ACC112 (cell line): ENCODE results near the gene ECE1.

ENCODE experiments used
- H2AFZ ChIP-seq: fragments of 200-600 bp; sonication (generic); one replicate; pipeline ENCODE4 v1.6.0; 2017; ENCODE audit warnings: antibody characterized with exemption, low read length; ENCODE audit not compliant: unreplicated experiment
- H3K27ac ChIP-seq: fragments of 200-600 bp; sonication (generic); 2 replicates; pipeline ENCODE4 v1.5.1; 2014; ENCODE audit warnings: low read depth, mild to moderate bottlenecking, antibody characterized with exemption, low read length, moderate library complexity
- H3K27me3 ChIP-seq: fragments of 200-600 bp; sonication (generic); 2 replicates; pipeline ENCODE4 v1.6.1; 2014; ENCODE audit warnings: mild to moderate bottlenecking, antibody characterized with exemption, low read length, moderate library complexity, mixed read lengths; ENCODE audit not compliant: insufficient read depth
- H3K36me3 ChIP-seq: fragments of 200-600 bp; sonication (generic); 2 replicates; pipeline ENCODE4 v1.6.1; 2016; ENCODE audit warnings: mild to moderate bottlenecking, antibody characterized with exemption, low read length, moderate library complexity, mixed read lengths; ENCODE audit not compliant: insufficient read depth
- H3K4me1 ChIP-seq: fragments of 200-600 bp; sonication (generic); one replicate; pipeline ENCODE4 v1.6.1; 2016; ENCODE audit warnings: low read length, mixed read lengths; ENCODE audit not compliant: insufficient read depth, unreplicated experiment, control insufficient read depth
- H3K4me3 ChIP-seq: fragments of 200-600 bp; sonication (generic); 2 replicates; pipeline ENCODE4 v1.5.1; 2014; ENCODE audit warnings: mild to moderate bottlenecking, low read depth, low read length
- H3K79me2 ChIP-seq: fragments of 200-600 bp; sonication (generic); one replicate; pipeline ENCODE4 v1.6.0; 2016; ENCODE audit warnings: low read length; ENCODE audit not compliant: control insufficient read depth, unreplicated experiment, insufficient read depth

Gene ECE1

DNA sequence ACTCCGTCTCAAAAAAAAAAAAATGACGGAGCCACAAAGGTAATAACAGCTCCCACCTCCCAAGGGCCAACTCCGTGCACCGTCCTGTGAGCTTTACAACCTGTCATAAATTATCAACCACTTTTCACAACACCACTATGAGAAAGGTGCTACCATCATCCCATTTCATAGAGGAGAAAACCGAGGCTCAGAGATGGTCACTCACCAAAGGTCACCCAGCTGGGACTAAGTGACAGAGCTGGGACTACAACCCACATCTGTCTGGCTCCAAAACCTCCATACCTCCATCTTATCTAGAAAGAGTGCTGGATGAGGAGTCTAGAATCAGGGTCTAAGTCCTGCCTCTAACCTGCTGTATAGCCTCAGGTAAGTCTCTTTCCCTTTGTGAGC is 43.6 kb upstream of the ECE1 start:
- Histone ChIP-seq H3K79me2 (peaks cover 59% of the 10 kb centered on the region), H3K27ac (peak overlapping the region; percentile 91), H3K4me3 (peak overlapping the region; percentile 66; the same call in 1 of the 2 replicates)

GRCh38 chr1:21332554-21333311 is 42.5 kb upstream of the ECE1 start:
- Histone ChIP-seq H3K36me3 (0 out of 2 replicates have a peak, but pooled peaks cover 3% of the 10 kb centered on the region), H3K27me3 (no peaks in the 10 kb centered on the region), H2AFZ (no peak overlapping the region), H3K27ac (no peak overlapping the region), H3K79me2 (peaks cover 65% of the 10 kb centered on the region), H3K4me3 (no peak overlapping the region), H3K4me1 (peaks cover 44% of the 10 kb centered on the region)

More for the DNA sequence above, 43.6 kb upstream of the ECE1 start:
- H3K4me1 ChIP-seq, result peaks cover 54% of the 10 kb centered on the region
- H3K27me3 ChIP-seq, result no peaks in the 10 kb centered on the region
- no peak overlapping the region for H2AFZ ChIP-seq
- H3K36me3 ChIP-seq, result no peaks in the 10 kb centered on the region

DNA sequence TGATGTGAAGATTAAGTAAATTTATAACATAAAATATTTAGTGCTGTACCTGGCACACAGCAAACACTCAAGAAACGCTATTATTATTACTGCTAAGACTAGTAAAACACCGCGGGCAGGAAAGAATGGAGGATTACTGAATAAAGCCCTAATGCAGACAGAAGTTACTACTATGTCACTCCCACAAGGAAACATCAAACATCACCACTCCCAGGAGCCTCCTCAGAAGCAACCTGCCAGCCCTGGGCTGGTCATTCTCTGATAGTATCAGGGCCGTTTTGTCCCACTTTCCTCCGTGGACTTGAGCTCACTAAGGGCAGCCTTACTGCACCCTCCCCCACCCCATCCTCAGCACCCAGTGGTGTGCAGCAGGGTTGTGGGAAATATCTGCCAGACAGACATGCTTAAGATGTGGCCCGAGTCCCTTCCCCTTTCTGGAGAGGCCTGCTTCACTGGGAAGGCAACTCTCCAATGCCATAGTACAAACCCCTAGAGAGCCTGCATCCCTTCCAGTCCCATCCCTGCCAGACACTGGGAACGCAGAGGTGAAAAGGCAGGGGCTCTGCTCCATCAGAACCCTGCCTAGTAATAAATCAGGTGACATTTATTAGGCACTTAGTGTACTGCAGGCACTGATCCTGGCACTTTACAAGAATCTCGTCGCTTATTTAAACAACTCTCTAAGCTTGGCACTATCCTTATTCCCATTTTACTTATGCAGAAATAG is 41.7 kb upstream of the ECE1 start:
- peaks cover 68% of the 10 kb centered on the region for H3K79me2 ChIP-seq
- peaks cover 35% of the 10 kb centered on the region for H3K4me1 ChIP-seq
- H2AFZ ChIP-seq, result no peak overlapping the region
- H3K27ac ChIP-seq, result no peak overlapping the region
- H3K27me3 ChIP-seq, result no peaks in the 10 kb centered on the region
- H3K4me3 ChIP-seq, result no peak overlapping the region
- 0 out of 2 replicates have a peak, but pooled peaks cover 3% of the 10 kb centered on the region for H3K36me3 ChIP-seq

- H3K4me1 ChIP-seq, result peaks cover 40% of the 10 kb centered on the region
- no peak overlapping the region for H3K4me3 ChIP-seq
- peaks cover 66% of the 10 kb centered on the region for H3K79me2 ChIP-seq
- H2AFZ ChIP-seq, result no peak overlapping the region
- no peaks in the 10 kb centered on the region for H3K27me3 ChIP-seq
- 0 out of 2 replicates have a peak, but pooled peaks cover 3% of the 10 kb centered on the region for H3K36me3 ChIP-seq
- no peak overlapping the region for H3K27ac ChIP-seq
Observed at GRCh38 chr1:21330544-21330943, 40.3 kb upstream of the ECE1 start.

DNA sequence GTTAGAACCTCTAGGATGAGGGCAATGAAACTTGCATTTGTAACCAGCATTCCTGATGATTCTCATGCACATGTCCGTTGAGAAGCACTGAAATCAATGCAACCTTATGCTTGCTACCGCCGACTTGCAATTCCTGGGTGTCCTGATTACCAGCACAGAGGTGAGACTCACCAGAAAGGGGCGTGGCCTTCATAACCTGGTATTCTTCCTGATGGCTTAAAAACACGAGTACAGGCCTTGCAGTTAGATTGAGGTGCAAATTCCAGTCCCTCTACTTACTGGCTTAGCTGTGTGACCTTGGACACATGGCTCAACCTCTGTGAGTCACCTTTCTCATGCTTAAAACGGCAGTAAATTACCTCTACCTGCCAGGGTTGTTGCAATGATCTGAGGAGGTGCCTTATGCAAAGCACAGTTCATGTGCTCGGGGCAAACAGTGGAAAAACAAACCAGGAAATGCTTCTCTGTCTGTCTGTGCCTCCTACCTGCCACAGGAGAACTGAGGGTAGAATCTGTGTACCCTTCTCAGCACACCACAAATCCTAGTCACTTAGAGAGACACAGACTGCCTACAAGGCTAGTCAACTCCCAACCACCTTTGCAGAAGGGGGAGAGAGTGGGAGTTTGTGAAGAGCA is 39.1 kb upstream of the ECE1 start:
- H3K79me2 ChIP-seq, result peaks cover 60% of the 10 kb centered on the region
- 0 out of 2 replicates have a peak, but pooled peaks cover 3% of the 10 kb centered on the region for H3K36me3 ChIP-seq
- H3K27me3 ChIP-seq, result no peaks in the 10 kb centered on the region
- H3K27ac ChIP-seq, result no peak overlapping the region
- no peak overlapping the region for H2AFZ ChIP-seq
- peaks cover 38% of the 10 kb centered on the region for H3K4me1 ChIP-seq
- H3K4me3 ChIP-seq, result no peak overlapping the region

DNA sequence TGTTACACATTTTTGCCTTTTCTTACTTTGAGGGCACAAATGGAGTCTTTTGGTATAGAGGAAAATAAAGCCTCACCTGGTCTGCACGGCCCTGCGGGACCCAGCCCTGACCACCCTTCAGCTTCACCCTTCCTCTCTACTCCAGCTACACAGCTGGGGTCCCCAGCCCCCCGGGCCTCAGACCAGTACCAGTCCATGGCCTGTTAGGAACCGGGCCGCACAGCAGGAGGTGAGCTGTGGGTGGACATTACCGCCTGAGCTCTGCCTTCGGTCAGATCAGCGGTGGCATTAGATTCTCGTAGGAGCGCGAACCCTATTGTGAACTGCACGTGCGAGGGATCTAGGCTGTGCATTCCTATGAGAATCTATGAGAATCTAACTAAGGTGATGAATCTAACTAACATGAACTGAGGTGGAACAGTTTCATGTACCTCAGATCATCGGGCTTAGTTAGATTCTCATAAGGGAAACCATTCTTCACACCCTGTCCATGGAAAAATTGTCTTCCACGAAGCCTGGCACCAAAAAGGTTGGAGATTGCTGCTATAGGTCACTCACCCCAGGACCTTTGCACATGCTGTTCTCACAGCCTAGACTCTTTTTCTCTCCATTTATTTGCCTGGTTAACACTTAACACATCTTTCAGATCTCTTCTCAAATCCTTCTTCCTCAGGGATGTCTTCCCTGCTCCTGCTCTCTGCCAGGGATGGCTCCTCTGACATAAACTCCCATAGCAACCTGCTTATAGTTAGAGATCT is 37.5 kb upstream of the ECE1 start:
- Histone ChIP-seq H3K4me1 (peaks cover 43% of the 10 kb centered on the region), H2AFZ (no peak overlapping the region), H3K27ac (no peak overlapping the region), H3K36me3 (0 out of 2 replicates have a peak, but pooled peaks cover 3% of the 10 kb centered on the region), H3K27me3 (no peaks in the 10 kb centered on the region), H3K4me3 (no peak overlapping the region), H3K79me2 (peaks cover 49% of the 10 kb centered on the region)

DNA sequence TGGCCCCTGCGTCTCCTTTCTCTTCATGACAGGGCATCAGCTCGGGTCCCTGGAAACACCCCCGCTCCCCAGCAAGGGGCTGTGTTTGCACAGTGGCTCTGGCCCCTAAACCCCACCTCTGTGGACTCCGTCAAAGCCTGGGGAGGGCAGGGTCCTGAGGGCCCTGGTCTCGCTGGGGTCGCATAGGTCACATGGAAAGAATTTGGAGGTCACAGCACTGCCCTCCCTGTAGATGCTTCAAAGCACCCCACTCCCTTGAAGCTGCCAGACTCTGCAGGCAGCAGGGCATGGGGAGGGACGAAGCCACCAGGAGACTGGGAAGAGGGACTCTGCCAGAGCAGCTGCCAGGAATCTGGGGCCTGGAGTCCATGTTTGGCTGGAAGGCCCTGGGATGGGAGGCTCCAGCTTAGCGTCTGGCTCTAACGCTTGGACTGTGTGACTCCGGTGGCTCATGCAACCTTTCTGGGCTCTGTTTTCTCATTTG is 36.6 kb upstream of the ECE1 start:
- H3K79me2 ChIP-seq, result peaks cover 49% of the 10 kb centered on the region
- no peak overlapping the region for H3K4me3 ChIP-seq
- H3K27me3 ChIP-seq, result no peaks in the 10 kb centered on the region
- H2AFZ ChIP-seq, result no peak overlapping the region
- H3K36me3 ChIP-seq, result 0 out of 2 replicates have a peak, but pooled peaks cover 3% of the 10 kb centered on the region
- peaks cover 45% of the 10 kb centered on the region for H3K4me1 ChIP-seq
- no peak overlapping the region for H3K27ac ChIP-seq

DNA sequence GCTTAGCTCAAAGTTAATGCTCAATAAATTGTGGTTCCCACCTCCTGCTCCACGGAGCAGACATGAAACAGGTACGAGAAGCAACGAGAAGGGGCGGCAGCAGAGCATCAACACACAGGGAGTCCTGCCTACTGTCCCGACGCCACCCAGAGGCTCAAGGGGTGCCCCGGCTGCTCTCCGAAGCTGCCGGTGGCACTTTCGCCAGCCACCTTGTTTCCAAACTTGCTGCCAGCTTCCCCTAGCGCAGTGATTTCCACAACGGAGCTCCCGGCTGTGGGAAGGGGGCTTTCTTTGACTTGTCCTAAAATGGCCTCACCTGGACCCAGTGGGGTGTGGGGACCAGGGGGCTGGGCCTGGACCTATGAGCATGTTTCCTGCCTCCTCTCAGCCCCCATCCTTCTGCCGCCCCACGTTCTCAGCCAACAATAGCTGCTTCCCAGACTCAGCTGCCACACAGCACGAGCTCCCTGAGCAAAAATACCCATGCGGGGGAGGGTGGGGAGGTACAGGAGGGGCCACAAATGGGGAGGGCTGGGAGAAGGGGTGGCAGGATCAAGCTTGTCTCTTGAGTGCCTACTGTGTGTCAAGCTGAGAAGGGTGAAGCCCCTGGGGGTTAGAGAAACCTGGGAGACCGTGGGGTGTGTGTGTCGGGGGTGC is 35.6 kb upstream of the ECE1 start:
- Histone ChIP-seq H3K27ac (peak overlapping the region; percentile 90), H2AFZ (no peak overlapping the region), H3K36me3 (0 out of 2 replicates have a peak, but pooled peaks cover 3% of the 10 kb centered on the region), H3K27me3 (no peaks in the 10 kb centered on the region), H3K79me2 (peaks cover 48% of the 10 kb centered on the region), H3K4me1 (peaks cover 52% of the 10 kb centered on the region), H3K4me3 (no peak overlapping the region)

DNA sequence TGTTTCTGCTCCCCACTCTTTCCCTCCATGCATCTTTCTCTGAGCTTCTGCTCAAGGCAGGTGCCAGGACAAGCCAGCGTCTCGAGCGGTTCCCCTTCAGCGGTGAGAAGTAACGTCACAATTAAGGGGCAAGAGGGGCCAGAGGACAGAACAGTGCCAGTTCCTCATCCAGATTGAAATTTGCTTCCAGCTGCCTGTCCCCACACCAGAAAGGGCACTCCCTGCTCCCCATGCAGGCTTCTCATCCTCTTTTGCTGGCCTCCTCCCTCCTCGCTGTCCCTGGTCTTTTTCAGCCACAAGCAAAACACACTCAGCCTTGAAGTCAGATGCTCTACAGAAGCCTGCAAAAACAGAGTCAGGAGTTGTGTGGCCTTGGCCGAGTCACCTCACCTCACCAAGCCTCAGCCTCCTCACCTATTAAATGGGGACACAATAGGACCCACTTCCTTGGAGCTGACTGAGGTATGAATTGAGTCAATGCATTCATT is 35.0 kb upstream of the ECE1 start:
- H3K27me3 ChIP-seq, result no peaks in the 10 kb centered on the region
- peak overlapping the region; percentile 90 for H3K27ac ChIP-seq
- H2AFZ ChIP-seq, result no peak overlapping the region
- peaks cover 48% of the 10 kb centered on the region for H3K79me2 ChIP-seq
- H3K4me3 ChIP-seq, result peak overlapping the region; percentile 6; the same call in 1 of the 2 replicates
- H3K4me1 ChIP-seq, result peaks cover 58% of the 10 kb centered on the region
- H3K36me3 ChIP-seq, result 0 out of 2 replicates have a peak, but pooled peaks cover 3% of the 10 kb centered on the region
